Body of pancreas (tissue), 4 donors: Measurements from ENCODE around the gene ASPN.

Experiments used
- CTCF ChIP-seq, 7 experiments: fragments of 450-650 bp in 4 of 7; fragments of 200-600 bp in 3 of 7; sonication (generic) in 3 of 7; IDR thresholded peaks; one replicate each; pipeline ENCODE4 v1.5.1; 2016 to 2019; ENCODE audit warnings: antibody characterized with exemption in 7 of 7
- POLR2A ChIP-seq, 3 donors: fragments of 450-650 bp; IDR thresholded peaks; one replicate each; pipeline ENCODE4 v1.6.1; 2016; ENCODE audit warnings: antibody characterized with exemption in 3 of 3, mild to moderate bottlenecking in 2 of 3

GRCh38 chr9:92476962-92477361 is 5.3 kb downstream of the ASPN start:
- no peak for TF ChIP-seq CTCF (IDR thresholded peaks at IDR 0.05)
- TF ChIP-seq POLR2A (IDR thresholded peaks at IDR 0.05) = no peak
